ENCODE data around the gene ATP8B1.

DNA sequence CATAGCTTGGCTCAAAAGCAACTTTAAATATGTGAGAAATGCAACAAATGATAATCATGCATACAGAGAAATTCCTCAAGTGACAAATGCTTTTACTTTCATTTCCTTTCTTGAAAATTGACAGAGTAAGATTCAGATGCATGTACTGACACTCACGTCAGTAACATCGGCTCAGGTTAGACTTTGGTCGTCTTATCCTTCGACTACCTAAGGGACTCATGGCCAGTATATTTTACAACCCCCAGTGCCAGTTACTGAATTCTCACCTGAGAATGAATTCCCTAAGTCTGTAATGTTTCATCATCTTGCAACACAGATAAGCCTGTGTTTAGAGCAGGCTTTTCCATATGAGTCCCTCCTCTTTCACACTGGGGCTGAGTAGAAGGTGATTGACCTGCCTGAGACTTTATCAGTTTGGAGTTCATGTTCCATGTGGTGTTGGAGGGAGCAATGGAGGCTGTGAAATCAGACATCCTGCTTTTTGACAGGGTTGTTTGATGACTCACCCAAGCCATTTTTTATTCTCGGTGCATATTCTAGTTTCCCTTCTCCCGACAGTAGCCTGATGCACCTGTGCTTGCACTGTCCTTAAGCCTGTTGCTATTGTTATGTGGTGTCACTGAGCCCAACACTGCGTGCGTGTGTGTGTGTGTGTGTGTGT, 30.5 kb upstream of the ATP8B1 start:
- TF ChIP-seq, protein P1, sequence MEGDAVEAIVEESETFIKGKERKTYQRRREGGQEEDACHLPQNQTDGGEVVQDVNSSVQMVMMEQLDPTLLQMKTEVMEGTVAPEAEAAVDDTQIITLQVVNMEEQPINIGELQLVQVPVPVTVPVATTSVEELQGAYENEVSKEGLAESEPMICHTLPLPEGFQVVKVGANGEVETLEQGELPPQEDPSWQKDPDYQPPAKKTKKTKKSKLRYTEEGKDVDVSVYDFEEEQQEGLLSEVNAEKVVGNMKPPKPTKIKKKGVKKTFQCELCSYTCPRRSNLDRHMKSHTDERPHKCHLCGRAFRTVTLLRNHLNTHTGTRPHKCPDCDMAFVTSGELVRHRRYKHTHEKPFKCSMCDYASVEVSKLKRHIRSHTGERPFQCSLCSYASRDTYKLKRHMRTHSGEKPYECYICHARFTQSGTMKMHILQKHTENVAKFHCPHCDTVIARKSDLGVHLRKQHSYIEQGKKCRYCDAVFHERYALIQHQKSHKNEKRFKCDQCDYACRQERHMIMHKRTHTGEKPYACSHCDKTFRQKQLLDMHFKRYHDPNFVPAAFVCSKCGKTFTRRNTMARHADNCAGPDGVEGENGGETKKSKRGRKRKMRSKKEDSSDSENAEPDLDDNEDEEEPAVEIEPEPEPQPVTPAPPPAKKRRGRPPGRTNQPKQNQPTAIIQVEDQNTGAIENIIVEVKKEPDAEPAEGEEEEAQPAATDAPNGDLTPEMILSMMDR (IDR thresholded peaks at IDR 0.05), result no peak
- TF ChIP-seq POLR2A (IDR thresholded peaks at IDR 0.05), result no peak
